Inferior parietal cortex (tissue), 1 donor: Measurements from ENCODE around the gene KRTAP21-1.
"Not testable (repeated sequence)": the region's sequence is repeated elsewhere in the genome, so short reads cannot be mapped to it uniquely, and the experiment has no call there.

ENCODE experiments used
- DNase-seq: peaks from one replicate; pipeline ENCODE4 v3.0.0-alpha.2; 2016; ENCODE audit errors: extremely low spot score

The KRTAP21-1 gene

DNA sequence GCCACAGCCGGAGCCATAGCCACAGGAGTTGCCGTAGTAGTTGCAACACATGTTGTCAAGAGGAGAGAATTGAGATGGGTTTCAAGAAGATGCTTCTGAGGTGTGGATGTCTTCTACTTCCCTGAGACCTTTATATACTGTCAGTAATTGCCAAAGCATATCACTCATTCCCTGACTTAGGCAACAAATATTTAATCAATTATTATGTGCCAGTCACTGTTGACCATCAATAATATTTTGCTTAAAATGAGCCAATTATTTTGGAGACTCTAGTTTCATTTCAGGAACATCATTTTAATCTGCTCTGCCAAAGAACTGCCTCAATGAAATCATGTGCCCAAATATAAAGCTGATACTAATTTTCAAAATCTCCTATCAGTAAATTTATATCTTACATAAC is at the start of gene KRTAP21-1:
KRTAP21-1 (minus strand) TSS at position 101 of the 400 bp plus-strand sequence; CDS start at position 51, 50 bp downstream.
- DNase-seq, result not testable (repeated sequence)

DNA sequence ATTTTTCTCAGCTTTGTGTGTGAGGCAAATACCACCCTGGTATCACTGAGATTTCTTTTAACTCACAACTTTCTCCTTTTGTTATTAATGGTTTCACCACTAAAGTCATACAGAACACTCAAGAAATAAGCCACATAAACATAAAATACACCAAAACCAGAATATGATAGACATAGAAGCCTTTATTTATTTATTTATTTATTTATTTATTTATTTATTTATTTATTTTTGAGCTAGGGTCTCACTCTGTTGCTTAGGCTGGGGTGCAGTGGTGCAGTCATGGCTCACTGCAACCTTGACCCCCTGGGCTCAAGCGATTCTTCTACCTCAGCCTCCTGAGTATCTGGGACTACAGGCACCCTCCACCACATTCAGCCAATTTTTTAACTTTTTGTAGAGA is 45.4 kb upstream of the KRTAP21-1 start:
- DNase-seq, result no peak

DNA sequence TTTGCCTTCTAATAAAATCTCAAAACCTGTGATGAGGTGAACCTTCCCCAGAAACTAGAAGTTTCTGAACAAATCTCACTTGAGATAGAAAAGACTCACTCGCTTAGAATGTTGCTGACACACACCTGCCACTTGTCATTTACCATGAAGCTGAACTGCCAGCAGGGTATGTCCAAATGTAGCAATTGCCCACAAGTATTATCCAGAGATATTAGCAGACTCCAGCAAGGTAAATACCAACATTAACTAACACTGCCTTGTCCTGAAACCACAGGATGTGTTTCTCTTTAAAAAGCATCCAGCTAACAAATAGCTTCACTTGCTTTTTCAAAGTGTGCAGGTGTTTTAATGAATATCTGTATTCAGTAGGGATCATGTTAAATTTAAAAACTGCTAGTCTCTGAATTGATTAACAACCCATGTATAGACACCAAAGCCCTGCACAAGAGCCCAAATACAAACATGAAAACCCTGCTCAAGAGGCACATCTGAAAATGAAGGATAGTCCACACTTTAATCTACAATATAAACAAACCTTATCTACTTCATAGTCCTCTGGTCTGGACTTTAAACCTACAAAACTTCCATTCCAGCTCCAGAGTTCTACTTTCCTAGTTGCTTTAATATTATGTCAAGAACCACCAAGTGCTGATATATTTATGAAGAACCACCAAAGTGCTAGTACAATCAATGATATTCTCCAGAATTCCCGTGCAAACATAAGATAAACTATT is 38.5 kb upstream of the KRTAP21-1 start:
- no peak for DNase-seq

DNA sequence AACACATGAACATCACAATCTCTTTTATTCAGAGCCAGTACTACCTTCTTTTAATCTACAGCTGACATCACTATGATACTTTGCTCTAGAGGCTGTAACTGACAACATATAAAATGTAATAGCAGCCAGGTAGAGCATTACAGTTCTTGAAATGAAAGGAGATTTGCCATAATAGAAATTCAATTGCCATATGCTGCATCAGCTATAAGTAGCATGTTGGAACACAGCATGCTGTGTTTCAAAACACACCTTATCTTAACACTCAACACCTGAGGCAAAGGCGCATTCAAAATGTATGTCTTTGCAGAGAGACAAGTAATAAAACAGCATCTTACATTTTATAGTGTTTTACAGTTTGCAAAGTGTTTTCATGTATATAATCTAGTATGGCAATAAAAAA is 24.0 kb upstream of the KRTAP21-1 start:
- DNase-seq, result no peak

DNA sequence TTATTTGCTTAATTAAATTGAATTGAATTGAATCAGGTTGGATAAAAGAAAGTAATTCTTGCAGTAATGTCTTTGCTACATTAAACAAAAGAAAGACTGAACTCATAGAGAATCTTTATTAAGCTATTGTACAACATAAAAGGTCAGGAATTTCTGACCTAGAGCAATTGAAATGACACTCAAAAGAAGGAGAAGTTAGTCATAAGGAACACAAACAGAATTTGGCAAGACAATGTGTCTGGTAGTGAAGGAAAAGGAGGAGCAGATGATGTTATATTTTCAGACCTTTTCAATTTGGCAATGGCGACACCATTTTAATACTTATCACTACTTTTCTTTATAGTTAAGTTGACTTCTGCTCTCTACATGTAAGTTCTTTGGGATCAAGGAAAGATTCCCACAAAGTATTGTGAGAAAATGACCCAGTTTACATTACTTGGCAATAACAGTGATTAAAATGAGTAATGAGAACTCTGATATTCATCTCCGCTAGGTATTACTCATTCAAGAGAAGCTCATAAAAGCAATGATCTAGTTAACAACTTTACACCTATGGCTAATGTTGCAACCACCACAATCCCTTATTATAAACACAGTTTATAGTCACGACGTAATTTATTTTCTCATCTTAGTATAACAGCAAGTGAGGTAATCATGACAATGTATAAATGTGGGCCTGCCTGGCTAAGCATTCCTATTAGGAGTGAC is 14.7 kb upstream of the KRTAP21-1 start:
- DNase-seq, result no peak

DNA sequence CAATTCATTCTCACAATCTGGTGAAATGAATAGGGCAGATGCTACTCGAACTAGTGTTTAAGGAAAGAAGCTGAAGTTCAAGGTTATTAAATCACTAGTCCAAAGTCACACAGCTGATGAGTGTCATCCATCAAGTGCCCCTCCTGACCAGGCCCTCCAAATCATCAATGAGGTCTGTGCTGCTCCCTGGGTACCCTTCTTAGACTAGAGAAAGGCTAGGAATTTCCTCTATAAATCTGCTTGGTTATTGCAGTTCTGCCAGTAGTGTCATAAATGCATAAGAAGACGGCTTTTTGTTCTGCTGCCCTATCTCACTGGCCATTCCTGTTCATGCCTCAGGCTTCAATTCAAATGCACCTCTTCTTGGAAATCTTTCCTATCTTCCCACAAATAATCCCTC is 5.5 kb upstream of the KRTAP21-1 start:
- DNase-seq, result no peak

DNA sequence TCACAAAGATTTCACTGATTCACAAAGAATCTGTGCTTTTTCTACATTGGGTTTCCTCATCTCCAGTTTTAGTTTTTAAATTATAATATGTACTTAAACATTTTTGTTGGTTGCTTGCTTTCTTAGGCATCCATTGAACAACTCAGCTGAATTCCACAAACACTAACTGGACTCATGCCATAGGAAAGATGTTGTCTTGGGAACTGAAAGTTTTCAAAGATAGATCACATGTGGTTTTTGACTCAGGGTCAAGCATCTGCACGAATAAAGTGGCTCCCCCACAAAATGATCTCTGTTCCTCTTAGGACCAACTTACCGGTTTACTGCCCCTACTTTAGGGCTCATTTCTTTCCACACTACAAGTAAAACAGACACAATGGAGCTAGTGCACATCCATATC is 3.1 kb upstream of the KRTAP21-1 start:
- no peak for DNase-seq

DNA sequence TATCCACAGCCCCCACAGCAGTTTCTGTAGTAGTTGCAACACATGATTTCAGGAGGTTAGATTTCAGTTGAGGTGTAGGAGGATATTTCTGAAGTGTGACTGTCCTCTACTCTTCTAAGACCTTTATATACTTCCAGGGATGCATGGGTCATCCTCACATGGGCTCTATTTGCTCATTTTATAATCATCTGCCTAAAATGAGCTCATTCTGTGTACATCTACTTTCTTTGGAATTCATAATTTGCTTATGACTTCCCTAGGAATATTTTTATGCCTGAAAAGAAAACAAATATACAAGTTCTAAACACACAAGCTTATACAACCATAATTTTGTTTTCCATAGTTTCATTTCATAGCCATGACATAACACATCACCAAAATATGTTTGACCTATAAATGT is 8.1 kb downstream of the KRTAP21-1 start, which contains the start of gene KRTAP21-2:
KRTAP21-2 (minus strand) TSS at position 101 of the 400 bp plus-strand sequence; CDS start at position 44, 57 bp downstream.
- DNase-seq, result no peak

DNA sequence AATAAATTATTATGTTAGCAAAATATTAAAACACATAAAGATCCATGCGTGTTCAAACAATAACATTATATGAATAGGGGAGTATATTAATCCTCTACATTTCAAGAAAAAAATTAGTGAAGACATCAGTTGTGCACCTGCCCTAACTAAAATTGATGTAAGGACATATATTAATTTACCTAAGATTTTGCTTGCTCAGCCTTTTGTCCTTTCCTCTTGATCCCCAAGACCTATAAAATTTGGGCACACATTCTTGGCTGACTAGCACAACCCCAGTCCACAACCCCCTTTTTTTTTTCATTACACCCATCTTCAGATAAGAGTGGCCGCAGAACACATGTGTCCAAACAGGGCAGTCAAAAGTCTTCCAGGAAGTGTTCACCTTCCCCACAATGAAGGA is 14.8 kb downstream of the KRTAP21-1 start:
- no peak for DNase-seq

DNA sequence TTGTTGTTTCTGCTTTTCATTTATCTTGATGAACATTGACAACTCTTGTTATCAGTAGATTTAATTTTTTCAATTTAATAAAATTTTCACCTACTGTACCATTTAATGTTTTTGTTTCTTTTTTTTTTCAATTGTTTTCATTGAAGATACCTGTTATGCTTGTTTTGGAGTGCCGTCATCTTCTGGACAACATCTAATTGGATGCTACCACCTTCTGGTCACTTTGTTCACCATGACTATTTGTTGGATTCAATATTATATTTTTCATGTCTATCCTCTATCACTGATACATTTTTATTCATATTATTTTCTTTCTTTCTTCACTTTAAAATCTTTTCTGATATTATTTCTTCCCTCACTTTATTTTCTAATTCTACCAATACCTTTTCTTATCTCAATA is 22.2 kb downstream of the KRTAP21-1 start:
- no peak for DNase-seq

DNA sequence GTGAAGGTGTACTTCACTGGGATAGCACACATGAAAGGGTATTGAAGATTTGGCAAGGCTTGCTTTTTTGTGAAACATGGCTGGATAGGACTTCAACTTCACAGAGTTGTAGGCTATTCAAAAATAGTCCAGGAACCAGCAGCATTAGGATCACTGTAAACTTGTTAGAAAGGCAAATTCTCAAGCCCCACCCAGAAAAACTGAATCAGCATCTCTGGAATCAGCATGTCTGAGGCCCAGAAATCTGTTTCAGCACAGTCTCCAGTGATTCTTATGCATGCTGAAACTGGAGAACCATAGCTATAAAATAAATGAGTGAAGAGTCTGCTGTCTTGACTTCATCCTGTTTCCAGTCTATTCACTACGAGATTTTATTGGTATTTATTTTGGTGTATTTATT is 28.5 kb downstream of the KRTAP21-1 start:
- DNase-seq, result no peak

DNA sequence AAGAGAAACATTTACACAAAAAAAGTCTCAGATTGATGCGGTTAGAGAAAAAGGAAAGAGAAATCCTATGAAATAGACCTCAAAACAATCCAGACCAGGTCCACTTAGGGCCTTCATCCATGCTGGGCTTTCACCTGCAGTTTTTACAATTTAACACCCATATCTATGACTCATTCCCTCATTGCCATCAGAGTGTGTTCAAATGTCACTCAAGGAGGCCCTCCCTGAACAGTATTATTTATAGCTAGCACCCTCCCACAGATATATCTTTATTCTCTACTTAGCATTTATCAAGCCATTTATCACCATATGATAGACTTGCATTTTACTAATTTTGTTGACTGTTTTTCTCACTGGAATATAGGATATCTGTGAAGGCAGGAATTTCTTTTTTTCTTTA is 35.8 kb downstream of the KRTAP21-1 start:
- DNase-seq, result no peak

DNA sequence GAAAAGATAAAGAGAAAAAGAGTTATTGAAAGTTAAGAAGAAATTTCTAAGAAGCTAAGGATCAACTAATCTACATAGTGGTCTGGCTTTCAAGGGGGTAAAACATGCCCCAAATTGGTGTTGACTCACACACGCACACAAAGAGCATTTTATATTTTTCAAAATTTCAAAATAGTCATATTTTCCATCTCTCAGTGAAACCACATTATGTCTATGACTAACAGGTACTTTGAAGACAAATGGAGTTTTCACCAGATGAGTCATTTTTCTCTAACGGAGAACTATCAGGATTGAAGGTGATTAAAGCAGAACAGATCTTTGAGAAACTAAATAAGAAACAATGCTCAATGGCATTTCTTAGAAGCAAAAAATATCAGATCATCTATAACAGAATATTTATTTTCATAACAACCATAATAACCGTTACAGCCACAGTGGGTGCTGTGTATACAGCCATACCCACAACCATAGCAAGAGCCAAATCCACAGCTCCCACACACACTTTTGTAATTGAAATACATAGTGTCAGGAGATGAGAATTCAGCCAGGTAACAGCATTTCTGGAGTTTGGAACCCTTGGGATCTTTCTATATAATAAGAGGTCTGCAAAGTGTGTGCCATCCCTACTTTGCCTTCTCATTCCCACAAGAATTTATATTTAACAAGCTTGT is 36.9 kb downstream of the KRTAP21-1 start, which contains the start of gene KRTAP21-3:
KRTAP21-3 (minus strand) TSS at position 539 of the 671 bp plus-strand sequence; CDS start at position 521, 18 bp downstream.
- DNase-seq, result no peak

DNA sequence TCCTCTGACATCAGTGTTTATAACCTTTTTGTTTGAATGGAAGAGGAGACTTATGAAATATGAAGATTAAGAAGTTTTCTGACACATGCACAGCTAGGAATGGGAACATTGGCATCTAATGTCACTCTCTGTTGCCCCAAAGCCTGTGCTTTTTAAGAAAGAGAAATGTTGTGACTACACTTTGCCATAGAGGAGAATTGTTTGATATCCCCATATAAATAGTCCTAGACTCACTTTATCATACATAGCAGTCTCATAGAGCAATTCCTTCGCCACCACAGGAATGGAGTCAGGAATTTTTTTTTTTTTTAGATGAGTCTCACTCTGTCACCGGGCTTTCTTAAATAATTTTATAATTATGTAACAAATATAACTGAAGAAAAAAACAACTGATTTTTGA is 38.1 kb downstream of the KRTAP21-1 start:
- DNase-seq, result no peak

DNA sequence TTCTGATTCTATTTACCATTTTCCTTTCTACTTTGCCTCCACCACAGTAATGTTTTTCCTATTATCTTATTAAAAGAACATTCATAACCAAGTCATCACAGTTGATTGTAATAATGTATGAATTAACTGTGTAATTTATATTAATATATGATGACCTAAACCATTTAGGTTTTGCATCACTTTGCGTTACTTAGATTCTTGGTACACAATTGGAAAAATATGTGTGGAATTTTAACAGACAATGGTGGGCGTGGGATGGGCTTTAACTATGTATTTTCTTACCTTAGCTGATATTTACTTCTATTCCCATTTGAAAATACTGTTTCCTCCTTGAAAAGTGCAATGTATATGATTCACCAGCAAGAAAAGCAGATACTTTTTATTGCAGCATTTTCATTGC is 40.3 kb downstream of the KRTAP21-1 start:
- no peak for DNase-seq

DNA sequence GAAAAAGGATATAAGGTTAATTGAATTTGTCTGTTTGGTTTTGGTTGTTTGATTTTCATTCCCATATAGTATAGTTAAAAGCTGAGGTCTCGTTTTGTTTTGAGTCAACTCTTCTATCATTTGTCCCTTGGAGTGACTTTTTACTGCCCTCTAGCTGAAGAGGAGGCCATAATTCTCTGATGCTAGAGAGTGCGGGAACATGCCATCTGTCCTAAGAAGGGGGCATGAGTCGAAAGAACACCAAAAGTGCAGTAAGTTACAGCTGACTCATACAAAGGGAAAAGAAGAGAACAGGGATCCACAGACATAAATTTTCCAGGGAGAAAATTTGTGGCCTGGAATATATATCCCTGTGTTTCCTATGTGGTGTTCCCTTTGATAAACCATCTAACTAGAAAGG is 40.8 kb downstream of the KRTAP21-1 start:
- DNase-seq, result no peak

DNA sequence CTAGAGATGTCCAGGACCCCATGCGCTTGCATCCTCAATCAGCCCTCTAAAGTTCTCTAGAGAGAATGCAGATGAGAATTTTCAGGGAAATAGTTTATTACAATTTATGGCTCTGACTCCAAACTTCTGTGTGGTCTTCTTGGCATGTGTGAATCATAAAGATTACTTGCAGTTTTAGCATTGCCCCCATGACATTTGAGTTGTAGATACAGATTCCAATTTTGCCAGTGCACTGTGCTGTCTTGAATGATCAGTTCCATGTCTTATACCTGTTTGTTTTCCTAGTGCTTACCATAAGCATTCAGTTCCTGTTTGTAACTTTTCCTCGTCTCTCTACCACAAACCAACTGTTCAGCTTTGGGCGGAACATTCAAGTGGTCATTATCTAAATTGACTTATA is 41.5 kb downstream of the KRTAP21-1 start:
- no peak for DNase-seq

DNA sequence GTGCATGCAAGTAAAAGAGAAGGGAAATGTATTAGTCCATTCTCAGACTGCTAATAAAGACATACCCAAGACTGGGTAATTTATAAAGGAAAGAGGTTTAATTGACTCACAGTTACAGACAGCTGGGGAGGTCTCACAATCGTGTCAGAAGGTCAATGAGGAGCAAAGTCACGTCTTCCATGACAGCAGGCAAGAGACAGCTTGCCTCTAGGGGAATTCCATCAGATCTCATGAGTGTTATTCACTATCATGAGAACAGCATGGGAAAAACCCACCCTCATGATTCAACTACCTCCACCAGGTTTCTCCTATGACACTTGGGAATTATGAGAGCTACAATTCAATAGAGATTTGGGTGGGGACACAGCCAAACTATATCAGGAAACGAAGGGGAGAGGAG is 44.7 kb downstream of the KRTAP21-1 start:
- no peak for DNase-seq

DNA sequence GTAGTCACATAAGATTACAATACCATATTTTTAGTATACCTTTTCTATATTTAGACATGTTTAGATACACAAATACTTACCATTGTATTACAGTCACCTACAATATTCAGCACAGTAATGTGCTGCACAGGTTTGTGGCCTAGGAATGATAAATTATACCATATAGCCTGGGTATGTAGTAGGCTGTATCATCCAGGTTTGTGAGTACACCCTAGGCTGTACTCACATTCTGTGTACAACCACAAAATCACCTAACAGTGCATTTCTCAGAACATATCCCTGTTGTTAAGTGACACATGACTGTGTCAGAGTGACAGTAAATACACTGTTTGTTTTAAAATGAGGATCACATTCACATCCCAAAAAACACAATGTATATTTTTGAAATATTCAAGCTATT is 47.8 kb downstream of the KRTAP21-1 start:
- DNase-seq, result no peak
